Esophagus squamous epithelium (tissue), 5 donors: ENCODE measurements around the gene TADA3. TPM values are rescaled to one million over a fixed set of nuclear protein-coding genes. Genes with fewer than 3 reads are reported as not detected.
"Not testable (repeated sequence)": the region's sequence is repeated elsewhere in the genome, so short reads cannot be mapped to it uniquely, and the experiment has no call there.

Experiments used
- DNase-seq: peaks from one replicate; lab custom pipeline; 2025; lab: John Stamatoyannopoulos, UW
- H3K27ac ChIP-seq, 4 donors: fragments of 200-600 bp; sonication (generic); one replicate each; pipeline ENCODE4 v1.5.1; 2016 to 2019; ENCODE audit warnings: mild to moderate bottlenecking in 1 of 4
- H3K27me3 ChIP-seq, 4 donors: fragments of 200-600 bp; sonication (generic); 1 replicate in 3 of 4; 2 replicates in 1 of 4; pipeline versions ENCODE4 v1.5.1 to v1.6.0; 2017 to 2021; ENCODE audit warnings: antibody characterized with exemption in 1 of 4
- H3K36me3 ChIP-seq, 3 donors: fragments of 200-600 bp; sonication (generic); one replicate each; pipeline ENCODE4 v1.5.1; 2016 to 2019
- H3K4me1 ChIP-seq, 3 donors: fragments of 200-600 bp; sonication (generic); one replicate each; pipeline ENCODE4 v1.5.1; 2017 to 2019
- H3K4me3 ChIP-seq, 4 donors: fragments of 200-600 bp; sonication (generic); 1 replicate in 3 of 4; 2 replicates in 1 of 4; pipeline ENCODE4 v1.5.1; 2016 to 2019; ENCODE audit warnings: mild to moderate bottlenecking in 2 of 4, moderate library complexity in 1 of 4
- H3K9me3 ChIP-seq, 3 donors: fragments of 200-600 bp; sonication (generic); one replicate each; pipeline ENCODE4 v1.5.1; 2016 to 2019
- POLR2A ChIP-seq, 4 donors: fragments of 450-650 bp; IDR thresholded peaks; one replicate each; pipeline ENCODE4 v1.6.1; 2017; ENCODE audit warnings: antibody characterized with exemption in 4 of 4, mild to moderate bottlenecking in 4 of 4, moderate library complexity in 3 of 4
- WGBS, 2 donors: methylation state at CpG; one replicate each; pipeline ENCODE4 v1.1.5; 2018; 5-methylcytosine and 5-hydroxymethylcytosine counted together
- intact Hi-C: fragments of 100-400 bp; cut with DNase I; formaldehyde crosslinking; loops from one replicate; pipeline ENCODE4 v1.15.0; 2022
- total RNA-seq, 4 donors: library from RNA; depleted of rRNA; stranded (reverse); fragments of >200 nt; gene quantifications; one replicate each; pipeline ENCODE4 v1.1.0, GENCODE V29; 2016
- TF ChIP-seq, protein P1 (sequence below), 6 experiments: fragments of 450-650 bp in 4 of 6; fragments of 200-600 bp in 2 of 6; sonication (generic) in 2 of 6; IDR thresholded peaks; one replicate each; pipeline ENCODE4 v1.5.1; 2016 to 2019; ENCODE audit warnings: antibody characterized with exemption in 6 of 6, mild to moderate bottlenecking in 4 of 6, moderate library complexity in 4 of 6
- donor health status: DM: yes; HTN: yes; CAD: no.

TADA3 gene
- total RNA-seq, 4 donors from 2014 or later, result 34.7 to 54.4 (median 44.8) TPM

DNA sequence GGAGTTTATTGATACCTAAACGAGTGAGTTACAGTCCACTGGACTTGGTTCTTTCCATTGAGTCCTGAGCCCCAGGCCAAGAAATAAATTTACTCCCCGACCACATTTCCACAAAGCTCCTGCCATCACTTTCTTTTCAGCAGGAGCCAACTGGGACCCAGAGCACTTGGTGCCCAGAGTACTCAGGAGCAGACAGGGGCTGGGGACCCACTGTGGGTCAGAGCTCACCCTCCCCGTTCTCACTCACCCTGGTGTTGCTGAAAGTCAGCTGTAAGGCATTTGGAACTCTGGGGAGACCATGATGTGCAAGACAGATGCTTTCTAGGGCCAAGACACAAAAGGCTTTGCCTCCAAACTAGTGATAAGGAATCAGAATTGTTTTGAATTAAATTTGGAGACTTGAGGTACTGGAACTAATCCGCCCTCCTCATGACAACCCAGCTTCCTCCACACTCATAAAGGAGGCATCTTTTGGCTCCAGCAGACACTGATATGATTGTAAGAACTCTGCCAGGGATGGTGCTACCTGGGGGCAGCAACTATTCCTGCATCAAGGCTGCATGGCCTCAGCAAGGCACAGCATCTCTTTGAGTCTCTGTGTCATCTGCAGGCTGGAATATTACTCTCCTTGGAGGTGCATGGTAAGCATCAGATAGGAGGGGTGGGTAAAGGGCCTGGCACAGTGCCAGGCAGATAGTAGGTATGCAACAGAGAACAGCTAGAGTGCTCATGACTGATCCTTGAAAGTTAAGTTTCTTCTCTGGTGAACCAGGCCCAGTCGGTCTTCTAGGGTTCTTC is 15.2 kb downstream of the TADA3 start:
- intact Hi-C loops, result no loop called here
- no peak overlapping the region for H3K4me3 ChIP-seq
- no peaks in the 10 kb centered on the region for H3K9me3 ChIP-seq
- no peak for TF ChIP-seq POLR2A (IDR thresholded peaks at IDR 0.05)
- TF ChIP-seq, protein P1, sequence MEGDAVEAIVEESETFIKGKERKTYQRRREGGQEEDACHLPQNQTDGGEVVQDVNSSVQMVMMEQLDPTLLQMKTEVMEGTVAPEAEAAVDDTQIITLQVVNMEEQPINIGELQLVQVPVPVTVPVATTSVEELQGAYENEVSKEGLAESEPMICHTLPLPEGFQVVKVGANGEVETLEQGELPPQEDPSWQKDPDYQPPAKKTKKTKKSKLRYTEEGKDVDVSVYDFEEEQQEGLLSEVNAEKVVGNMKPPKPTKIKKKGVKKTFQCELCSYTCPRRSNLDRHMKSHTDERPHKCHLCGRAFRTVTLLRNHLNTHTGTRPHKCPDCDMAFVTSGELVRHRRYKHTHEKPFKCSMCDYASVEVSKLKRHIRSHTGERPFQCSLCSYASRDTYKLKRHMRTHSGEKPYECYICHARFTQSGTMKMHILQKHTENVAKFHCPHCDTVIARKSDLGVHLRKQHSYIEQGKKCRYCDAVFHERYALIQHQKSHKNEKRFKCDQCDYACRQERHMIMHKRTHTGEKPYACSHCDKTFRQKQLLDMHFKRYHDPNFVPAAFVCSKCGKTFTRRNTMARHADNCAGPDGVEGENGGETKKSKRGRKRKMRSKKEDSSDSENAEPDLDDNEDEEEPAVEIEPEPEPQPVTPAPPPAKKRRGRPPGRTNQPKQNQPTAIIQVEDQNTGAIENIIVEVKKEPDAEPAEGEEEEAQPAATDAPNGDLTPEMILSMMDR (IDR thresholded peaks at IDR 0.05), result no peak
- H3K36me3 ChIP-seq, result peaks cover 0 to 32% (median 5%) of the 10 kb centered on the region in 3 donors
- DNase-seq, result no peak
- 69 to 90% methylated on average over 5 of the region's 5 CpGs for whole genome bisulfite sequencing, 2 donors
- peaks cover 0 to 26% (median 4%) of the 10 kb centered on the region in 3 donors for H3K4me1 ChIP-seq
- no peak overlapping the region for H3K27ac ChIP-seq
- H3K27me3 ChIP-seq, result no peaks in the 10 kb centered on the region

DNA sequence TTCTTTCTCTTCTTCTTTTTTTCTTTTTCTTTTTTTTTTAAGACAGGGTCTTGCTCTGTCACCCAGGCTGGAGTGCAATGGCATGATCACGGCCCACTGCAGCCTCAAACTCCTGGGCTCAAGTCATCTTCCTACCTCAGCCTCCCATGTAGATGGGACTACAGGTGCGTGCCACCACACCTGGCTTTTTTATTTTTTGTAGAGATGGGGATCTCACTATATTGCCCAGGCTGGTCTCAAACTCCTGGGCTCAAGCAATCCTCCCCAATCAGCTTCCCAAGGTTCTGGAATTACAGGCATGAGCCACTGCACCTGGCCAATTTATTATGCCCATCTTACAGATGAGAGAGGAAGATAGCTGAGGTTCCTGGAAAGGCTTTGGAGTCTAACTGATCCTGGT is 21.3 kb downstream of the TADA3 start:
- Histone ChIP-seq H3K27ac (peak overlapping the region in 2 of 4 donors; percentile 88 to 90), H3K4me1 (peaks cover 19 to 45% (median 32%) of the 10 kb centered on the region in 3 donors)
- WGBS, 2 donors, result 79 to 88% methylated on average over 2 of the region's 2 CpGs
- H3K36me3 ChIP-seq, H3K27me3 ChIP-seq, intact Hi-C loops, H3K9me3 ChIP-seq, H3K4me3 ChIP-seq, DNase-seq: not testable (repeated sequence)

DNA sequence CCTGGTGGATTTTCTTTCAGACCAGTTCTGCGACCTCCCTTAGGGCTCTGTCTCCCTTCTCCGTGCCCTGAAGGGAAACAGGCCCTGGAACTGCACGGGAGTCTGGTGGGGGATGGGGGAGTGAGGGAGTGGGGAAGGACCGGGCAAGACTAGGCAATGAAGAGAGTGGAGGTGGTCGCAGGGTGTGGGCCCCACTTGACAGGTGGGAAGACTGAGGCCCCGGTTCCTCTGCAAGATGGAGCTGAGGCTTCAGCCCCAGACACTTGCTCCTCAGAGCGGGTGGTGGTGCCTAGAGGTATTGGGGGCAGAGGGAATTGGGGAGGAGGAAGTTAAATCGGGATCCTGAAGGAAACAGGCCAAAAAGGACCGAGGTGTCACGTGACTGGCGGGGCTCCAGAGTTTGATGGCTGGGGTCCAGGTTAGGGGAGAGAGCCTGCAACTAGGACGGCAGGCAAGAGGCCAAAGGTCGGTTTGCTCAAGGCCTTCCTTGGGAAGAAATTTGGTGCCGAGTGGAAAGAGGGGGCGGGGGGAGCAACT is 21.9 kb downstream of the TADA3 start:
- Histone ChIP-seq H3K27ac (peak overlapping the region; percentile 72 to 90 (median 89)), H3K4me1 (peaks cover 19 to 45% (median 32%) of the 10 kb centered on the region in 3 donors), H3K4me3 (peak overlapping the region; percentile 41 to 78 (median 64)), H3K27me3 (no peaks in the 10 kb centered on the region), H3K36me3 (peaks cover 0 to 9% (median 4%) of the 10 kb centered on the region in 3 donors), H3K9me3 (no peaks in the 10 kb centered on the region)
- intact Hi-C loops, result no loop called here
- TF ChIP-seq, protein P1 (IDR thresholded peaks at IDR 0.05), result no peak
- no peak for TF ChIP-seq POLR2A (IDR thresholded peaks at IDR 0.05)
- no peak for DNase-seq
- 9 to 18% methylated on average over 11 to 13 of the region's 15 CpGs for WGBS, 2 donors

DNA sequence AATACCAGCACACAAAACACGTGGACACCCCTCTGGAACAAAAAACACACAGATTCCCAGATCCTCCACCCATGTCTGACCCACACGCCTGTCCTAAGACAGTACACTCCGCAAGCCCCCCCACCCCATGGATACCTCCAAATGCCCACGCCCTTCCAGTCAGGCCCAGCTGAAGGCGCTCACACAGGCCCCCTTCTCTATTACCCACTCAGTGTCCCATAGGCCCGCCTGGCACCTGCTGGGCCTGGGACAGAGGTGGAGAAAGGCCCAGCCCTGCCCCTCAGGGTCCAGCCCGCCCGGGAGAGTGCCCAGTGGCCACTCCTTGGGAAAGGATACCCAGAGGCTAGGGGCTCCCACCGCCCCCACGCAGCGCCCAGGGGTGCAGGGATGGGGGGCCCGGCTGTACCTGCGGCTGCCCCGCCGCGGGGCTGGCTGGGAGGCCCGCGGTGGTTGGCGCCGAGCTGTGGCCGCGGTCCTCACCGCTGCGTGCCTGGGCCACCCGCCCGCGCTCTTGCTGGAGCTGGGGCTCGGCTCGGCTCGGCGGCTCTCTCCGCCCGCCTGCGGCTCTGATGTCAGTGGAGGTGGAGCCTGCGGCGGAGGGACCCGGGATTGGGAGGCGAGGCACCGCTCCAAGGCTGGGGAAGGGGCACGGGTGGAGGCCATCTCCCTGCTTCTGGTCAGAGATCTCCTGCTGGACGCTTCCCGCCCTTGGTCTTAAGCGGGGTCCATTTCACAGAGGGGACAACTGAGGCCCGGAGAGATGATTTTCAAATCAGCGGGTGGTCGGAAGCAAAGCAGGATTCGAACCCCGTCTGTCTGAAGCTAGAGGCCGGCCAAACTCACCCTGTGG is 22.6 kb downstream of the TADA3 start, which contains the start of gene CAMK1:
CAMK1 (minus strand) TSS at position 522 of the 850 bp plus-strand sequence. CDS start 2,198 bp downstream, outside the sequence.
- no peaks in the 10 kb centered on the region for H3K27me3 ChIP-seq
- intact Hi-C loops, result no loop called here
- H3K27ac ChIP-seq, result peak within 1 kb of the TSS; percentile 72 to 90 (median 89)
- DNase-seq, result no peak
- peak within 1 kb of the TSS; percentile 41 to 78 (median 64) for H3K4me3 ChIP-seq
- H3K4me1 ChIP-seq, result peaks cover 19 to 45% (median 32%) of the 10 kb centered on the region in 3 donors
- H3K36me3 ChIP-seq, result peaks cover 0 to 12% (median 4%) of the 10 kb centered on the region in 3 donors
- TF ChIP-seq POLR2A (IDR thresholded peaks at IDR 0.05), result peak in 2 of 4 donors; percentile 69 to 74
- TF ChIP-seq, protein P1 (IDR thresholded peaks at IDR 0.05), result no peak
- WGBS, 2 donors, result 4 to 29% methylated on average over 9 to 10 of the region's 49 CpGs
- H3K9me3 ChIP-seq, result no peaks in the 10 kb centered on the region

GRCh38 chr3:9769012-9769411 is 23.3 kb downstream of the TADA3 start:
- H3K27ac ChIP-seq, result peak overlapping the region; percentile 72 to 90 (median 89)
- WGBS, 2 donors, result 58 to 65% methylated on average over 5 of the region's 5 CpGs
- H3K4me3 ChIP-seq, result peak overlapping the region; percentile 41 to 78 (median 64)
- peaks cover 0 to 12% (median 4%) of the 10 kb centered on the region in 3 donors for H3K36me3 ChIP-seq
- H3K9me3 ChIP-seq, result no peaks in the 10 kb centered on the region
- TF ChIP-seq, protein P1 (IDR thresholded peaks at IDR 0.05), result no peak
- no peak for TF ChIP-seq POLR2A (IDR thresholded peaks at IDR 0.05)
- H3K4me1 ChIP-seq, result peaks cover 19 to 45% (median 32%) of the 10 kb centered on the region in 3 donors
- intact Hi-C loops, result no loop called here
- H3K27me3 ChIP-seq, result no peaks in the 10 kb centered on the region
- DNase-seq, result no peak
